Endothelial cell of hepatic sinusoid (primary cell): Measurements from ENCODE around the gene AUNIP.

Experiments used
- in situ Hi-C: cut with HindIII; loops from 2 replicates; pipeline ENCODE4 v1.10.0; 2017; ENCODE audit warnings: low sequenced_read_pairs

Gene AUNIP, protein sequence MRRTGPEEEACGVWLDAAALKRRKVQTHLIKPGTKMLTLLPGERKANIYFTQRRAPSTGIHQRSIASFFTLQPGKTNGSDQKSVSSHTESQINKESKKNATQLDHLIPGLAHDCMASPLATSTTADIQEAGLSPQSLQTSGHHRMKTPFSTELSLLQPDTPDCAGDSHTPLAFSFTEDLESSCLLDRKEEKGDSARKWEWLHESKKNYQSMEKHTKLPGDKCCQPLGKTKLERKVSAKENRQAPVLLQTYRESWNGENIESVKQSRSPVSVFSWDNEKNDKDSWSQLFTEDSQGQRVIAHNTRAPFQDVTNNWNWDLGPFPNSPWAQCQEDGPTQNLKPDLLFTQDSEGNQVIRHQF

DNA sequence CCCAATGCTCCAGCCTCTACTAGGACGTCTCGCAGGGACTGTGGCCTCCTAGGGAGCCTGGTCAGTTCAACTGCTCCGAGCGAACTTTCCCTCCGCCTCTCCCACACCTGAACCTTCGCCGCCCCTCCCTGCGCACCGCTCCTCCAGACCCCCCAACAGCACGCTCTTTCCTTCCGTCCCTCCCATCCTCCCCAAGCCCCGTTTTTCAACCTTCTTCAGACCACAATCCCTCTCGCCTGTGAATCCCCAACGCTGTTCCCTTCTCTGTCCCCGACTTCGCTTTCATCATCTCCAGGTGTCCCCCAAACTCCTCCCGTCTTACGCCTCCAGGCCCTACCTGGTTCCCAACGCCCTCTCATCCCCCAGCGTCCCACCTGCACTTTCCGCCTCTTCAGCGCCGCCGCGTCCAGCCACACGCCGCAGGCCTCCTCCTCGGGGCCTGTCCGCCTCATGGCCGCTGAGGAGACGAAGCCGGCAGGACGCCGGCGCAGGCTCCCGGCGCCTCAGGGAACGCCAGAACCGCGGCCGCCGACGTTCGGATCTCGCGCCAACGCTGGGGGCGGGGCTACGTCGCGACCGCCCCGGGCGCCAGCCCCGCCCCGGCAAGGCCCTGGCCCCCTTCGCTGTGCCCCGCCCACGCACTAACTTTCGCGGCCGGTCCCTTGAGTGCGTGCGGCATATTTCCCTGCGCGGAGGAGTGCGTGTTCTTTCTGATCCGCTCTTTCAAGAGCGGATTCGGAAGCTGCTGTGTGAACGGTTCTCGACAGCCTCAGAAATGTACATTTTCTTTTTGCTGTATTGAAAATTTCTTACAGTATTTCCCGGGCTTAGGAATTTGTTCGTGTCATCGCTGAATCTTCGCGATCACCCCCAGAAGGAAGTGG lies at the start of gene AUNIP:
TSS of gene AUNIP (minus strand) at position 552 of the 884 bp plus-strand sequence. CDS start at position 452, 100 bp downstream.
- in situ Hi-C loops: no loop called here

GRCh38 chr1:25909040-25909439 lies 49.8 kb upstream of the AUNIP start:
- in situ Hi-C loops: no loop called here

GRCh38 chr1:25908161-25908560 lies 48.9 kb upstream of the AUNIP start:
- in situ Hi-C loops: no loop called here

DNA sequence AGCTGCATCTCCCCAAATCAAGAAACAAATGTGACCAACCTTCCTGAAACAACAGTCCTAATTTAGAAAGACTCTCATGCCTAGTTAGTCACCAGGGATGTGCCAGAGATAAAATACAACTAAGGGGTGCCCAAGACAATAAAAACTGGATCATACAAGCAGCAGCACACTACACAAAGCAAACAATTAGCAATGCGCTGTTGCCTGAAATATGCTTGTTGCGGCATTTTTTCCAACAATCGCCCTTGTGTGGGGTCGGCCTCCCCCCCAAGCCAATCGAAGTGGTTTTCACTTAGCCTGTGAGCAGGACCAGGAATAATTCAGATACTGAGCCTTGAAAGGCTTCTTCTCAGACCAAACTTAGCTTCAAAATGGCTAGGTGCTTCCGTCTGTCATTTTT lies 48.3 kb upstream of the AUNIP start:
- in situ Hi-C loops: no loop called here

DNA sequence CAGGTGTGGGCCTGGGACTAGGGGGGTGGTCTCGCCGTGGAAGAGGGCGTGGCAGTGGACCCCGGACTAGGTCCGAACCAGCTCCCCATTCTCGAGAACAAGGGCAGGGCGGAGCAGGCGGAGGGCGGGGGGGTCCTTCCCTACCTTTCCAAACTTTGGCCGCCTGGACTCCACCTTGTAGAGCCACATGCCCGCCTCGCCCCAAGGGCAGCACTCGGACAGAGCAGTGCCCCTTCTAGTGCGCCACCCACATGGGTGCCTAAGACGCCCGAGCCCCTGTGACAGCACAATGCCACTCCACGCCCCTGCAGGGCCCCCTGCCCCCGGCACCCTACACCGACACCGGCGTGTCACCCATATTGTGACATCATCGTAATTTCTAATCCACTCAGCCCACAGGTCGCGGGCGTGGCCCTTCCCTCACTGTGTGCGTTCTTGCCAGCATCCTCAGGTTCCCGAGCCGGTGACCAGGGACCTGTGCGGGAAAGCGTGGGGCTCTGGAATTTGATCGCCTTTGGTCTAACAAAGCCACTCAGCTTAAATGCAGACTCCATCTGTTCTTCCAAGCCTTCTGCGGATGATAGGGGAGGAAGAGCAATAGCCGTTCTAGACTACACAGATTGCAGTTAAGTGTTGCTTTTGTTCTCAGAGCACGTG lies 47.5 kb upstream of the AUNIP start:
- in situ Hi-C loops: no loop called here

DNA sequence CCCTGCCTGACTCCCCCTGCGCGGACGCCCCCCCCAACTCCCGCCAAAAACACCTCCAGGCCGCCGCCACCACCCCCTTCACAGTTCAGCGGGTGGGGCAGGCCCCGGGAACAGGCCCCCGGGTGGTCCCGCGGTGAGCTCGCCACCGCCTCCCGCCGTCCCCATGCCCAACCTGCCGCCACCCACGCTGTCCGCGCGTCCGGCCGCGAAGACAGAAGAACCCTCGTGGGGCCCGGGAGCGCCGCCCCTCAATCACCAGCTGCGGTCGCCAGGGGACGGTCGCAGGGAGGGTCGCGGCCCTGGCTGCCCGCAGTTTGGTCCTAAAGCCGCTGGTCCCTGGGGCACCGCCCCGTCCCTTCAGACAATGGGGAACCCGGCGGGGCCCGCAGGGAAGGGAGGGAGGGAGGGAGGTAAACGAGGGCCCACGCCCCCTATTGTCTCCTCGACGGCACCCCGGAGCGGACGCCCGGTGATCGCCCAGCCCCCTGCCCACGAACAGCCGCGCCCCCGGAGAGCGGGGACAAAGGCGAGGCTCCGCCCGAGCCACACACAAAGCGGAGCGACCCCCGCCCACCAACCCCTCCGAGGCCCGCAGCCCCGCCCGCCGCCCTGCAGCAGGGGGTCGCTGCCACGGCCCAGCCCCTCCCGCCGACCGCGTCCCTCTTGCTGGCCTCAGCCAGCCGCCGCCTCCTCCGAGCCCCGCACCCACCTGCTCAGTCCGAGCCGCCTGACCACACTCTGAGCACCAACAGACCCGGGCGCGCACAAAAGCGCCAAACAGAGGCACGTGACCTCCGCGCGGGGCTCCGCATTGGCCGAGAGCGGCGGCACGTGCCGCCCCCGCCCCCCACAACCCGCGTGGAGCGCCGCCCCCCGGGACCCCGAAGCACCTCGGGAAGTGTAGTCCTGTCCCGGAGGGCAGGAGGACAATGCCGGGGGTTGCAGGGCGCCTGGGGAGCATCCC lies 46.7 kb upstream of the AUNIP start, which contains the start of gene STMN1:
TSS of gene STMN1 (minus strand) at position 740 of the 964 bp plus-strand sequence. CDS start 1,743 bp downstream, outside the sequence.
- in situ Hi-C loops: no loop called here

DNA sequence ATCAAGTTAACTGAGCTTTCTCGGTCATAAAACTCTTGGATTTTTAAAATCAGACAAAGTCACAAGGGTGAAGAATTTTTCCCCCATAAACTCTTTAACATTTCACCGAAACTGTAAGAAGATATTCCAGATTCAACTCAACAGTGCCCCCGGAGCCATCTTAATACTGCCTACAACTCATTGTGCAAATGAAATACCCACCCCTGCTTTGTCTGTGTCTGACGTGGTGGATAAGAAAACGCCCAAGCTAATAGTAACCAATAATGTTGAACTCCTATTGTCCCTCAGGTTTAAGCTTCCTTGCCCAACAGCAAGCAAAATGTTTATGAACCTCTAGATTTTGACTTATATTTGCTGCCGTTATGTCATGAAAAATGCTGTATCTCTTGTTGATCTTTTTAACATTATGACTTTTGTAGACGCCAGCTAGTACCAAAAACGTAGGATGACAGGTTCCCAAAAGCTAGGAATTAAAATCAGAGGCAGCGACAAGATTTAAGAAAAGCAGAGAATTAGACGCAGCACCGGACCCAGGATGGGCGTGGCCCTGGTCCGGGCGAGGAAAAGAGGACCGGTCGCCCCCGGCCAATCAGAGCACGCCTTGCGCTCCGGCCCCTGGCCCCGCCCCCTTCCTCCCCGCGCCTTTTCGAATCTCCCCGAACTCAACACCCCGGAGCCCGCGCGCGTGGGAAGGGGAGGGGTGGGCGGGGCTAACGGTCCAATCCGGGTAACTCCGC lies 45.9 kb upstream of the AUNIP start:
- in situ Hi-C loops: no loop called here

DNA sequence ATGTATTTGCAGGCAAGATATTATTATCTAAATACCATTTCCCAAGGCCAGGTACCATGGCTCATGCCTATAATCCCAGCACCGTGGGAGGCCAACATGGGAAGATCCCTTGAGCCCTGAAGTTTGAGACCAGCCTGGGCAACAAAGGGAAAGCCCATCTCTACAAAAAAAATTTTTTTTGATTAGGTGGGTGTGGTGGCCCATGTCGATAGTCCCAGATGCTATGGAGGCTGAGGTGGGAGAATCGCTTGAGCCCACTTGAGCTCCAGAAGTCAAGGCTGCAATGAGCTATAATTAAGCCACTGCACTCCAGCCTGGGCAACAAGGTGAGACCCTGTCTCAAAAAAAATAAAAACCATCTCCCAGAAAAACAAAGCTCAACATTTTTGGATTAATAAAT lies 44.7 kb upstream of the AUNIP start:
- in situ Hi-C loops: no loop called here

- in situ Hi-C loops: no loop called here
Measured at GRCh38 chr1:25902462-25902861, 43.2 kb upstream of the AUNIP start.

DNA sequence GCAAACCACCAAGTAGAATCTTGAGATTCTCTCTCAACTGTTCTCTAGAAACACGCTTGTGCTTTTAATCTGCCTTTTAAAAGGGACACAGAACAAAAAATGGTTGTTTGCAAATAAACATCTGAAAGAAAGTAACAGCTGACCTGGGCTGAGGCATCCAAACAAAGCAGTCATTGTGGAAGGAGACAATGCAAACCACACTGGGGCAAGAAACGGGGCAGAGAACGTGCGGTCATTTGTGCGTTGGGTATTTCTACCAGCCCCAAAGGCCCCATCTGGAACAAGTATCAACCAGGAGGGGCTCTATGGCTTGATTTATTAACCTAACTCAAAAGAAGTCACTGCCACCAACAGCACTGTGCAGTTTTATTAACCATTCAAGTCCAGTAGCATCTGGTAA lies 41.0 kb upstream of the AUNIP start:
- in situ Hi-C loops: no loop called here

GRCh38 chr1:25899792-25900191 lies 40.5 kb upstream of the AUNIP start:
- in situ Hi-C loops: loop anchor here (5.0 kb wide), 2 partner anchors 47 to 93 kb away; no protein-coding TSS in a partner anchor

DNA sequence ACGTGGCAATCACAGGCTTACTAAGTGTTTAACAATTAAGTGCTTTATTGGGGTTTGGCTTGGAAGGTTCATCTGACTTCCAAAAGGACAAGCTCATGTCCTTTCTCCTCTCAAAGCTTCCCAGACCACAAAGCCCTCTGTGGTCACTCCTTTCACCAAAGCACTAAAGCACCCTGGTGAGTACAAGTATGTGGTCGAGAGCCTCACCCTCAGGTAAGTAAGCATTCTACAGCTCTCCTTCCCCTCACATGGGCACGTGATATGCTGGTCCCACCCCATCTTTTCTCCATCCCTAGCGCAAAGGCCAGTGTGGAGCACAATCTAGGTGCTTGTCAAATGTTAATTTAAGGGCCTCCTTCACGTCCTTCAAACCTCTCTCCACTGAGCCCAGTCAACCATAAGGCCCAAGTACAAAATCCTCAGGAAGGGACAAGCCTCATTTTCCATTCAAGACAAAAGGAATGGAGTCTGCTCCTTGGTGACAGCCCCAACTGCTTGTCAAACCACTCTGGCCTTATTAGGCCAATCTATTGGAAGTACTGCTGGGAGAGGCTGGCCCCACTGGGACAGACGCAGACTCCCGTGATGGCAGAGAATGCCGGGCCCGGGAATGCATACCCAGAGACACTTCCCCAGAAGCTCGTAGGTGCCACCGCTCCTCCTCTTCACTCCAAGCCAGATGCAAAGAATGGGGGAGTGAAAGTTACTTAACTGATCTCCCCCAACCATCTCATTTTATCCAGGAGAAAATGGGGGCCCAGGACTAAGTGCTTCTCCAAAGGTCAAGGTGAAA lies 39.2 kb upstream of the AUNIP start:
- in situ Hi-C loops: loop anchor here (5.0 kb wide), 2 partner anchors 46 to 94 kb away; no protein-coding TSS in a partner anchor

DNA sequence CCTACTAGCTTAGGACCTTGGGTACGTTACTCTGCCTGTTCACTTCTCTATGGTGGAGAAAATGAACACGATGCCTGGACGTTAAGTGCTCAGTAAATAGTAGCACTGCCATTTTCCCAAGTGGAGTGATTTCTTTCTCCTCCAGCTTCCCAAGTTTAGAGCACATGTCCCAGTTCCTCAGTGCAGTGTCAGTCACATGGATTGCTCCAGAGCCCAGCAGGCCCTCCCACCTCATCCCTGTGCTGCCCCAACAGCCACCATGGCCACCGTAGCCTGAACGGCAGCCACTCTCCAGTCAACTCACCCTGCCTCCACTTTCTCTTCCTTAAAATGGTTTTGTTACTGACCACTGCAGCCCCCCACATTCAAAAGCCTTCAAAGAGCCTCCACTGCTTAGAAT lies 38.5 kb upstream of the AUNIP start:
- in situ Hi-C loops: loop anchor here (5.0 kb wide), 2 partner anchors 45 to 95 kb away; no protein-coding TSS in a partner anchor

DNA sequence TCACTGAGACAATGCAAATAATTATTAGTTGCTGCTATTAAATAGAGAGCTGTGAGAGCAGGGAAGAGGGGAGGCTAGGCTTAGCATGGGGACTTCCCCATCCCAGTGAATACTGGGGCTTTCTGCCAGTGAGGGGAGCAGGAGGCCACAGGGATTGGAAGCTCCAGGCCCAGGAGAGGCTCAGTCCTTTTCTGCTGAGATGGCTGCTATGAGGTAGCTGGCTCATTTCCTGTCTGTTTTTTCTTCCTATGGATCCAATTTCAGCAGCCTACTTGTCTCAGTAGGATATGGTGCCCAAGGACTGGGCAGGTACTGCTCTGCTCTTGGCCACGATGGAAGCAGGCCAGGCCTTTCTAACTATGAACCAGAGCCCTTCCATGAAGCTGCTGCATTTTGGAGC lies 37.0 kb upstream of the AUNIP start:
- in situ Hi-C loops: loop anchor here (5.0 kb wide), 2 partner anchors 44 to 96 kb away; no protein-coding TSS in a partner anchor

GRCh38 chr1:25895365-25895990 lies 36.2 kb upstream of the AUNIP start:
- in situ Hi-C loops: loop anchor here (5.0 kb wide), 2 partner anchors 43 to 97 kb away; no protein-coding TSS in a partner anchor

- in situ Hi-C loops: no loop called here
Measured at GRCh38 chr1:25893116-25893515, 33.9 kb upstream of the AUNIP start.

GRCh38 chr1:25891606-25892005 lies 32.3 kb upstream of the AUNIP start:
- in situ Hi-C loops: no loop called here
